Cerebellar nuclear complex (tissue), 1 donor: Measurements from ENCODE around the gene RHCG.

Experiments used
- DNase-seq, 2 experiments: peaks; one replicate each; lab custom pipeline; 2025; lab: John Stamatoyannopoulos, UW

Gene RHCG

DNA sequence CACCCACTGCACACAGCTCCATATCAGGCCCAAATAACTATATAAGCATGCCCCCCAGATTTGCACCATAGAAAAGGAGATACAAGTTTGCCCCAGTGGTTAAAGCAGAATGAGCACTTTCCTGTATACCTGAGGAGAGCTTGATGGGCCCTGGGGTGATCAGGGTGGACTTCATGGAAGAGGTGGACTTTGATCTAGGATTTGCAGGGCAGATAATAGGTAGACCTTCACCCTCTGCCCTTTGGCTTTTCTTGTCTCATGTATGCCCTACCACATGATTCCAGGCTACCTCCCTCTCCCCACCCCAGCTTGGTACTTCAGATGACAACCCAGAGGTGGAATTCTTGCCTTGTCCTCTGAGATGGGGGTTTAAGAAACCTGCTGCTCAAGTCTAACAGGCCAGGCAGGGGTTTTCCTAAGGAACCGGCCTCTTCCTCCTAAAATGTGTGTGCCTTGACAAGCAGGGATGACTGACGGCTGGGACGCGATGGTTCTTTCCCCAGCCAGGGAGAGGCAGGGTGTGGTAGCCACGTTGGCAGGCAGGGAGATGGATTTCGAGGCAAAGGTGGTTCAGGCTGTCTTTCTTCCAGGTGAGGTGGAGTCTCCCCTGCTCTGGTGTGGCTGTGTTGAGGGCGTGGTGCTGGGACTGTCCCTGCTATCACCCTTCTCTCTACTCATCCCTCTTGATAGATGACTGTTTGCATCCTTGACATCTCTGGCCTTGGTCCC lies 6.6 kb upstream of the RHCG start:
- no peak for DNase-seq

DNA sequence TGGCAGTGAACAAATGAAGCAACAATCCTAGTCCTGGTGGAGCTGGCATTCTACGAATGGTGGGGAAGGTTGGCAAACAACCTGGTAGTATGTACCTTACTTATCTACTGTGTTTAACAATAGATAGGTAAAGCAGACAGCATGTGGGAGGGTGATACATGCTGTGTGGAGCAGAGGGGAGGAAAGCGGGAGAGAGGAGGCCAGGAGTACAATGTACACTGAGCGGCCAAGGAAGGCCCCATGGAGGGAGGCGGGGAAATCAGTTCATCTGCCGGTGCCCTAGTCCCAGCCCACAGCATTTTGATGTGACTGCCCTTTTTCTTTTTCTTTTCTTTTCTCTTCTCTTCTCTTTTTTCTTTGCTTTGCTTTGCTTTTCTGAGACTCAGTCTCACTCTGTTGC lies 5.3 kb upstream of the RHCG start:
- DNase-seq = no peak

DNA sequence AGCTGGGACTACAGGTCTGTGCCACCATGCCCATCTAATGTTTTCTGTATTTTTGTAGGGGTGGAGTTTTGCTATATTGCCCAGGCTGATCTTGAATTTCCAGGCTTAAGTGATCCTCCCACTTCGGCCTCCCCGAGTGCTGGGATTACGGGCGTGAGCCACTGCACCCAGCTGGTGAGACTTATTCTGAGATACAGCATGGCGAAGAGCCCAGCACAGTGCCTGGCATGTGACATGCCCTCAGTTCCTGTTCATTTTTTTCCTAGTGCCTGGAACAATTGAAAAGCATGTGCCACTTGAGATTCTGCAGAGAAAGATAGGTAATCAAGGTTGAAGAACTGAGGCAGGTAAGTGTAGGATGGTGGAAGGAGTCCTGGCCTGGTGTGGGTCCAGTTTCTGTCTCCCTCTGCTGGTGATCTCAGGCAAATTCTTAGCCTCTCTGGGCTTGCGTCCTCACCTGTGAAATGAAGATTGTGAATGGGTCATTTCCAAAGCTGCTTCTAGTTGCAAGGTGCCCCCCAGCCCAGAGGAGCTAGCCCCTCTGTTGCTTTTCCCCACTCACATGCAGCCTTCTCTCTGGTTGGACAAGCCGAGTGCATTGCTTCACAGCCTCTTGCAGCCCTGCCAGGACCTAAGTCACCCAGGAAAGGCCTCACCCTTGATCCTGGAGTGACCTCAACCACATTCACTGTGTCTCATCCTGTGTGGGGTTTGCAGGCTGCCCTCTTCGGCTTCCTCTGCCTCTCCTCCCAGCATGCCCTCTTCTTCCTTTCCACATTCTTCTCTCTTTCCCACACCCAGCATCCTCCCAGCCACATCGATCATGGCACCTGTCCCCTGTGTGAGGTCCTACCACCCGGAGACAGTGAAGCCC lies 4.3 kb upstream of the RHCG start:
- no peak for DNase-seq

DNA sequence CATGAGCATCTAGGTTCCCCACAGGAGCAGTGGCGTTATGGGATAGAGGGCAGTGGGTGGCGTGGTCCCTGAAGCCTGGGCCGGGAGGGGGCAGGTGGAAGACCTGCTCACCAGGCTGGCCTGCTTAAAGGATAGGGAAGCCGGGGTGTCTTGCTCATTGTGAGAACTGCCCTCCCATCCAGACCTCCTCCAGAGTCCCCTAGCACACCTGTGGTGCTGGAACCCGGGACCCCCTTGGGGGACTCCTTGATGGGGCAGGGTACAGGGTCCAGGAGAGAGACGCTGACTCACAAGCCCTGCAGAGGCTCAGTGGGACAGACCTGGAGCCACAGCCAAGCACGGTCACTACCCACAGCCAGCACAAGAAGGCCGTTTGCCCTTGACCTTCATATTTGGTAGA lies 2.8 kb upstream of the RHCG start:
- DNase-seq = no peak

DNA sequence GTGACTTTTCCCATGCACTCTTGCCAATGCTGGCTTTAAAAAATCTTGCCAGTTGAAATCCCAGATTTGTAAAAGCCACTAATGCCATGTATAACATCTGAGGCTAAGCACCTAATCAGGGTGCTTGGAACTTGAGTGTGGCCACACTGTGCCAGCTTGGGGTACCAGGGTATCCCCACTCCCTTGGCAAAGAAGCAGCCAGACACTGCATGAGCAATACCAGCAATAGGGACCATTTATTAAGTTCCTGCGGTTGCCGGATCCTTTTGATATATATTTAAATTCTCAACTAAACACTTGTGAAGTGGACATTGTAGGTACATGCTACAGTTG lies 2.2 kb upstream of the RHCG start:
- DNase-seq = no peak

DNA sequence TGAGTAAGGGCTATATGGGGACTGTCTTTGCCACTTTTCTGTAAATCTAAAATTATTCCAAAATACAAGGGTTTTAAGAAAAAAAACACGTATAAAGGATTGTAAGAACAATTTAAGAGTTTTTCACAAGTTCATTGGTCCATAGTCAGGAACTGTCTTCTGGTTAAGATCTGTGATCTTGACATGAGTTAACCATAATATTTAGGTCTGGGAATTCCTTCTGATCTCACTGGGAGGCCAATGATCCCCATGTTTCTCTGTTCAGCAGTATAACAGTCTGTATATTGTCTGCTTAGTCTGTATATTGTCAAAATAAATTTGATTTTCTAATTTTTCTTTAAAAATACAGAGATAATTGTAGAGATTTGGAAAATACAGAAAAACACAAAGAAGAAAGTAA lies 848 bp upstream of the RHCG start:
- DNase-seq = no peak

DNA sequence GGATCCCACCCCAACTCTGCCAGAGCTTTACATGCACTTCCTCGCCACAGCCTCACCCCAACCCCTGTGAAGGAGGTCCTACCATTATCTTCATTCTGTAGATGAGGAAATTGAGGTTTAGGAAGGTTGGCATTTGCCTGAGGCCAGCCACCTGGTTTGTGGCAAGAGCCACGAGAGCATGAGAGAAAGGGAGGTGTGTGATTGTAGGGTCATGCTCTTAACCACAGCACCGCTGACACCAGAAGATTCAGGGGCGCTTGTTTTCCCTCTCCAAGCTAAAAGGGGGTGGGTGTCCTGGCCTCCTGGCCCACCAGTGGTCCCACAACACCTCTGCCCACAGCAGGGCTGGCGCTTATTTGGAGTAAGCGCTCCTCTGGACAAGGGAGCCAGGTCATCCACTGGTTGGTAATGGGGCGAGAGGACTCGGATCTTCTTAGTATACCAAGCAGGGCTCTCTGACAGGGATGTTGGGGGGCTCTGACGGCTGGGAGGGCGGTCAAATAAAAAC lies 691 bp downstream of the RHCG start:
- DNase-seq = no peak

DNA sequence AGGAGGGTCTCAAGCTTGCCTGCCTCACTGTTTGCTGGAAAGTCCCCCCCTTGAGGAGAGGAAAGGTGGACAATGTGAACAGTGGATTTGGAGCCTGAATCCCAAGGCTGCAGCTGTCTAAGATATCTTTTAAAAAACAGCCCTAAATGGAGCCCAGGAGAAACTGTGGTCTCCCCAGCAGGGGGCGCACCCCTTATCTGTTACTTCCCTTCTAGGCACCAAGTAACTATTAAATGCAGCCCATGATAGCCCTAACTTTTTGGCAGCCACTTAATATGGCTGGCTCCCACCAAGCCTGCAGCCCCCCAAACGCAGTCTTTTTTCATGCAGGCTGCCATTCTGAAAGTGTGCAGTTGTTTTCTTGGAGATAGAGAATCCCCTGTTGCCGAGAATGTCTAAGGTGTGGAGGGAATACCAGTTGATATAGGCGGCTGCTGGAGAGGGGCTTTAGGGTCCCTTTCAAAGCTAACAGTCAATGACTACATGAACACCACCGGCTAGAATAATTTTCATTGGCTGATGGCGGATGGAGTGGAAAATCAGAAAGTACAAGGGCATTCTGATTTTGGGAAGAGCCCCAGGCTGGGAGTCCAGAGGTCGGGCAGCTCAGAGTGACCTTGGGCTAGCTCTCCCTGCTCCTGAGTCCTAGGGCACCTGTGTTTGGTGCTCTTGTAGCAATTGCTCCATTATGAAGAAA lies 1.3 kb downstream of the RHCG start:
- DNase-seq = no peak

DNA sequence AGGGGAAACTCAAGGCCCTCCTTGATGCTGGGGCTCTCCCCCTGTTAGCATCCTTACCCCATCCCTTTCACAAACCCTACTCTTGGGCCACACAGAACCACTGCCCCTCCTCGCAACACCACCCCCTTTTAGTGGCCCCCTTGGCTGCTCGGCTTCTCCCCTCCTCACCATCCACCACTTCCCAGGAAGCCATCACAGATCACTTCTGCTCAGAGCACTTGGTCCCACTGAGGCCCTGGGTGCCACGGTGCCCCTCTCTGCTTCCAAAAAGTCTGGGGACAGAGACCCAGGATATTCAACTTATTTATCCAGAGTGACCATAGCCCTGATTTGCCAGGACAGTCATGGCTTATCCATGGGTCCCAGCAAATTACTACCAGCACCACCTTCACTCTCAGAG lies 2.4 kb downstream of the RHCG start:
- DNase-seq = no peak

DNA sequence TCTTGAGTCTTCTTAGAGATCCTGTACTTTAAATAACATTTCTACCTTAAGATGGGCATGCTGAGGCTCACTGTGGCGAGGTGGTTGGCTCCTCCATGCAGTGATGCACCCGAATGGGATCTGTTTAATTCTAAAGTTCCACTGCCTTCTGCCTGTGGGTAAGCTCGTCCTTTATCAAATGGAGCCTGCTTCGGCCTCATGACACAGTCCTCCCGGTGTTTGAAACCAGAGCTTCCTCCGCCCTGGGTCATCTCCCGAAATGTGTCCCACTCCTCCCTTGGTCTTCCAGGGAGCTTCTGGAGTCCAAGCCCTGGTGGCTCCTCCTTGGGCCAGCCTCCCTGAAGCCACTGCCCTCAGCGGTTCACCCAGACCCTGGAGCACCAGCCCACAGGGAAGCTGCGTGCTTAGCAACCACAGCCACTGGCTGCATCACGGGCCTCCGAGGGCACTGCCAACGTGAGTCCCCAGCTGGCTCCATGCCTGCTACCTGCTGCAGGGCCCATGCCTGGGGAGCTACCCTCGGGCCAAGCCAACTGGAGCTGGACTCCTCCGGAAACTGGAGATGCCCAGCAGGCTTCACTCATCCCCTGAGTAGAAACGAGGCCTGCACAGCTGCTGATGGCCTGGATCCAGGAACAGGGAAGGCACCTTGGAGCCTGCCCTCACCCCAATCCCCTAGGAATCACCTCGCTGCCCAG lies 3.3 kb downstream of the RHCG start:
- no peak for DNase-seq

DNA sequence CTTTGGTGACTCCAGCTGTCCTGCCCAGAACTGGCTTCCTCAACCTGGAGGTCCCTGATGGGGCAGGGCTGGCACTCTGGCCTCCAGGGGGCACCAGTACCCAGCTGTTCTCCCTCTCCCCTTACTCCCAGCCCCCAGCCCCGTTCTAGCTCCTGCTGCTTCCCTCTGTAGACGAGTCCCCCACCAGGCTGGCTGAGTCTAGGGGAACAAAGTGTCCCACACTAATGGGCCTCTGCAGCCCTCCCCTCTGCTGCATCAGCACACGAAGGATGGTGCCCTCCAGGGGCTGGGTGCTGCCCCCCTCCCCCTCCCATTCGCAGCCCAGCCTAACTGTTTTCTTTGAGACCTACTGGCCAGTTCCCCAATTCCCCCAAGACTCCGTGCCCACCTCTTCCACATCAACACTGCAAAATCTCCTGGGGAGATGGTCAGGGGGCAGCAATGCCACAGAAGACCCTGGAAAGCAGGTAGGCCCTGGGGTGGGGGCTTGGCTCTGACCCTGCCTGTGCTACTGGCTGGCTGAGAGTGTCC lies 4.2 kb downstream of the RHCG start:
- DNase-seq = no peak

DNA sequence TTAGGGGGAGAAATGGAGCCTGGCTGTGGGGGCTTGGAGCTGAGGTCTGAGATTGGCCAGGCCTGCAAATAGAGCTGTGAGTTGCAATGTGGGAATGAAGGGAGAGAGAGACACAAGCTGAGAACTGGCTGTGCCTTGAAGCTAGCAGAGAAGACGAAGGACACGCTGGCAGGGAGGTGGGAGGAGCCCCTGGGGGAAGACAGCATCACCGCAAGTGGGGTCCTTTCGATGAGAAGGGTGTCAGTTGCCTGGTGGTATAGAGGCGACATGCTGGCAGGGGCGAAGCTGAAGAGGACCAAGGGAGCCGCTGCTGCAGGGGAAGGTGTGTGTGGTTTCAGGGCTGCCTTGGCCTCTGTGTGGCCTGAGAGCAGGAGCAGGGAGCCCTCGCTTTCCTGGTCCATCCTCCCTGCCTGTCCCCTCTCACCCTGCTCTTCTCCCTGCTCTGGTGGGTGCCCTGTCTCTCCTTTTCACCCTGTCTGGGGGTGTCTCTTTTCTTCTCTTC lies 5.5 kb downstream of the RHCG start:
- DNase-seq = no peak

DNA sequence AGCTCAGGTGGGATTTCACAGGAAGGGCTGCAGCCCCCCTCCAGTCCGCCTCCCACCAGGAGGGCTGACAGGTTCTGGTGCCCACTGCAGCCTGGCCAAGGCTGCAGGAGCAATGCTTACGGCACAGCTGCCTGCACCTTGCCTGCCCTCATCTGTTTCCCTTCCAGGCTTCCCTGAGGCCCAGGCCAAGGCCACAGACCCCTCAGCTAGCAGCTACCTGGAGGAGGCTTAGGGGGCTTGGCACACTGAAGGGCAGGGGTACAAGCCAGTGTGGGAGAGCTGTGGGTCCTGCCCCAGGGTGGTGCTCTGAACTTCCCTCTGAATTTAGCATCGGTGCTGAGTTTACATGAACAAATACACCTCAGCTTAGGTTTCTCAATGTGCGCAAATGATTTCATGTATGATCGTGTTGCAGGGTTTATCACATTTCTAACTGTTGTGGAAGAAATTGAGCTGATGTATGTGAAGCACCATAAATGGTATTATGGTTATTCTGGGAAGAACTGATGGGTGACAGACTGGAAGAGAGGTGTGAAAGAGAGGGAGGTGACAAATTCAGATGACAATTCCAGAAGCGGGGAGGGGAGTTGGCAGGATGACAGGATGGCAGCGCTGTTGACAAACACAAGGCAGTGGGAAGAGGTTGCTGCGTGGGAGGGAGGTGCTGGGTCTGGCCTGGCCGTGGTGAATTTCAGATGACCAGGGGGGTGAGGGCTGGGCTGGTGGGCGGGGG lies 6.1 kb downstream of the RHCG start:
- DNase-seq = no peak

DNA sequence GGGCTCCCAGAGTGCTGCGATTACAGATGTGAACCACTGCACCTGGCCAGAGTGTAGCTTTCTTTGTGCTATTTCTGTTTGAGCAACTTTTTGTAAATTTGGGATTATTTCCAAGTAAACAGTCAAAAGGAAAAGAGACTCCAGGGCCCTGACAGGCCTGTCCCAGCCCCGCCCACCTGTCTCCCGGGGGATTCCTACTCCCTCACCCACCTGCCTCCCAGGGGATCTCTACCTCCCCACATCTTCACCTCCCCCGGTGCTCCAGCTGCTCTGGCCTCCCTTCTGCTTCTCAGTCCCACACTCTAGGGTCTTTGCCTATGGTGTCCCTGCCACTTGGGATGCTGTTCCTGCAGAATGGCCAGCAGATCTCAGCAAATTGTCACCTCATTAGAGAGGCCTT lies 7.0 kb downstream of the RHCG start:
- DNase-seq = no peak

DNA sequence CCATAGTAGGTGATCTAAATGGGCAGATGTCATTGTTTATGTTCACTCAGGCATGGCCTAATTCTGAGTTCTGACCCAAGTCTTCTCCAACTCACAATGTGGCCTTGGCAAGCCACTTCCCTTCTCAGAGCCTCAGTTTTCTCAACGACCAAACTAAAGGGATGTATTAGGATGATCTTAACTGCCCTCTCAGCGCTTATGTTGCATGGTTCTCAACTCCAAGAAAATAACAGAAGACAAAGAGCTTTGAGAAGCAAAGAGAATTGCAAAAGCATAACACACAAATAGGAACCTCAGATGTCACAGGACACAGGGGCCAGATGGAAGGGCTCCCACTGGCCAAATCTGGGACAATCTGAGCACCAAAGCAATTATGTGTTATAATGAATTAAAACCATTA lies 8.6 kb downstream of the RHCG start:
- DNase-seq = no peak

DNA sequence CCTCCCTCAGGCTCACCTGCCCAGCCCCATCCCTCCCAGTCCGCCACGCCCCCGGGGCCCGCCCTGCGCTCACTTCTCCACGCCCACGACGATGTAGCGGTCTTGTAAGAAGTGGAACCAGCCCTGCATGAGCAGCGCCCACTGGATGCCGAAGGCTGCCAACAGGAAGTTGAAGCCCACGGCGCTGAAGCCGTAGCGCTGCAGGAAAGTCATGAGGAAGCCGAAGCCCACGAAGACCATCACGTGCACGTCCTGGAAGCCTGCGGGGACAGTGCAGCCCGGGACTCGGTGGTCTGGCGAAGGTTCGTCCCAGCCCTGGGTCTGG lies 9.7 kb downstream of the RHCG start:
- no peak for DNase-seq

DNA sequence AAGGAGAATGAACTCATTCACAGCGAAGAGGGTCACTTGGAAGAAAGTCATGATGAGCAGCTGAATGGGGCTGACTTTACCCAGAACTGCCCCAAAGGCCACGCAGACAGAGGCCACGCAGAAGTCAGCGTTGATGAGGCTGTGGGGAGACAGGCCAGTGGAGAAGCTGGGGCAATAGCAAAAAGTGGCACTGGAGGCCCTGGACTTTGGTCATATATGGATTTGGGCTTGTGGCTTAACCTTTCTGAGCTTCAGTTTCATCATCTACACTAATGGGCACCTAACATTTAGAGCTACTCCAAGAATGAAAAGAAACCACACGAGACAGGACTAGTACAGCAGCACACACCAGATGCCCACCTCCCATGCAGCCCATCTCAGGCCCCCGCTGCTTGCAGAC lies 13.3 kb downstream of the RHCG start:
- no peak for DNase-seq

DNA sequence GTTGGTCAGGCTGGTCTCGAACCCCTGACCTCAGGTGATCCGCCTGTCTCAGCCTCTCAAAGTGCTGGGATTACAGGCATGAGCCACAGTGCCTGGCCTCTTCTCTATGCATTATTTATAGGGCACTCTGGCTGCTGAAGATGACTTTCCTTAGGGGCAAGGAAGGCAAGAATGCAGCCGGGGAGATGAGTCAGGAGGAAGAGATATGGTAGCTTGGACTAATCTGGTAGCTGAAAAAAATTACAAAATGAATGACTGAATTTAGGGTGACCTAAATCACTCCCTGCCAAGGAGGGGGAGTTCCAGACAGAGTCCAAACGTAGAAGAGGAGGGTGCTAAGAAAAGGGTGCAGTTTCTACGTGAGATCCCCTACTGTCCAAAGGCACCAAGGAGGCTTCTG lies 14.2 kb downstream of the RHCG start:
- DNase-seq = no peak

DNA sequence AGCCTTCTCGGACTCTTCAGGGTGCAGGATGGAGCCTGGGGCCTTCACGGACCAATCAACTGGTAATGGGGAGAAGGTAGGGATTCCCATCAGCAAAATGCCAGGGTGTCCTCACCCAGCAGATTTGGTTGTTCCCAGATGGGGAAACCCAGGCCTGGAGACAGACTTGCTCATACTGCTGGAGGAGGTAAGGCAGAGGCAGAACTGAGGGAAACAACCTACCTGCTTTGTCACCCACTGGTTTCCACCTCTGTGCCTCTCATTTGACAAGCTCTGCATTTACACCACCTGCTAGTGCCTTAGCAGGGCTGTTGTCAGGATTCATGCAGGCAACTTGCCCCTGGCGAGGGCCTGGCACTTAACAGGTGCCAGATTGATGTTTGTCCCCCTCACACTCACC lies 15.9 kb downstream of the RHCG start:
- DNase-seq = no peak

DNA sequence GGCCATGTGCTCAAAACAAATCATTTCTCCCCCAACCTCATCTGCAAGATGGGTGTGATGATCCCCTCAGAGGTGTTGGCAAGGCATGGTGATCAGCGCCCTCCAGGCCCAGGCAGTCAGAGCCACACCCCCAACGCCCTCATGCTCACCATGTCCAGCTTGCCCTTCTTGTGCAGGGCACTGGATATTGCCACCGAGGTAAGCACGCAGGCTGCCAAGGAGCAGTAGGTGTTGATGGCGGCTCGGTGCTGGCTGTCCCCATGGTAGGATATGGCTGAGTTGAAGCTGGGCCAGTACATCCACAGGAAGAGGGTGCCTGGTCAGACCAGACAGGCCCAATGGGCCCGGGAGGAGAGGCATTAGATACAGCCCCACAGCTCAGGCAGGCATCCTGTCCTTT lies 17.2 kb downstream of the RHCG start:
- no peak for DNase-seq
